Heart right ventricle (tissue), 16 donors: Measurements from ENCODE around the gene ZNF513. TPM values are rescaled to one million over a fixed set of nuclear protein-coding genes. Genes with fewer than 3 reads are reported as not detected.
"Not testable (repeated sequence)": the region's sequence is repeated elsewhere in the genome, so short reads cannot be mapped to it uniquely, and the experiment has no call there.

Experiments
- ATAC-seq, 8 donors: fragments of 200-7000 bp; cut with Tn5 transposase; one replicate each; pipeline ENCODE4 v1.9.1; 2020; ENCODE audit warnings: mild to moderate bottlenecking in 8 of 8, moderate library complexity in 8 of 8, moderate number of reproducible peaks in 1 of 8
- DNase-seq, 2 donors: peaks; one replicate each; pipeline ENCODE4 v3.0.0-alpha.2; 2020
- H3K27ac ChIP-seq, 10 donors: fragments of 200-600 bp; sonication (generic) in 2 of 10; one replicate each; pipeline versions ENCODE4 v1.5.0 to v1.8.0; 2020 to 2022; ENCODE audit warnings: mild to moderate bottlenecking in 3 of 10
- H3K27me3 ChIP-seq, 7 donors: fragments of 200-600 bp; one replicate each; pipeline ENCODE4 v1.8.0; 2021 to 2022; ENCODE audit warnings: mild to moderate bottlenecking in 2 of 7
- H3K36me3 ChIP-seq, 9 donors: fragments of 200-600 bp; sonication (generic) in 1 of 9; one replicate each; pipeline versions ENCODE4 v1.5.0 to v1.8.0; 2020 to 2022; ENCODE audit warnings: mild to moderate bottlenecking in 2 of 9
- H3K4me1 ChIP-seq, 9 donors: fragments of 200-600 bp; sonication (generic) in 1 of 9; one replicate each; pipeline versions ENCODE4 v1.5.0 to v1.8.0; 2020 to 2022; ENCODE audit warnings: mild to moderate bottlenecking in 4 of 9
- H3K4me3 ChIP-seq, 10 donors: fragments of 200-600 bp; sonication (generic) in 2 of 10; one replicate each; pipeline versions ENCODE4 v1.5.0 to v1.8.0; 2020 to 2022; ENCODE audit warnings: mild to moderate bottlenecking in 7 of 10, moderate library complexity in 2 of 10
- H3K9me3 ChIP-seq, 11 donors: fragments of 200-600 bp in 10 of 11; sonication (generic) in 2 of 11; one replicate each; pipeline versions ENCODE4 v1.5.0 to v1.8.0; 2013 to 2022; ENCODE audit warnings: mild to moderate bottlenecking in 2 of 11, control low read depth in 1 of 11, moderate library complexity in 1 of 11
- CTCF ChIP-seq, 9 donors: fragments of 200-600 bp; sonication (generic) in 2 of 9; IDR thresholded peaks; one replicate each; pipeline versions ENCODE4 v1.5.0 to v1.8.0; 2021 to 2022; ENCODE audit warnings: antibody characterized with exemption in 9 of 9, mild to moderate bottlenecking in 5 of 9, moderate library complexity in 1 of 9
- WGBS, 2 donors: extraction: QIAGEN DNeasy Blood & Tissue Kit; methylation state at CpG; one replicate each; pipeline ENCODE4 v1.1.7; 2013; ENCODE audit warnings: inconsistent platforms in 1 of 2; 5-methylcytosine and 5-hydroxymethylcytosine counted together
- intact Hi-C, 10 donors: fragments of 100-400 bp; cut with DNase I; formaldehyde crosslinking; loops; one replicate each; pipeline versions ENCODE4 v1.11.1 to v1.14.2; 2022
- polyA plus RNA-seq, 2 donors: library from polyadenylated mRNA; stranded (reverse); fragments of 200-250 nt; gene quantifications; one replicate each; pipeline ENCODE4 v1.2.3, GENCODE V29; 2013
- total RNA-seq, 10 donors: library from RNA; stranded (reverse); fragmentation: NEBNext Ultra II Directional in 3 of 10; extraction: Animal tissue kit (Norgen Biotek cat#: 25700) in 3 of 10; gene quantifications; one replicate each; pipeline versions ENCODE4 v1.2.1 to v1.2.4, GENCODE V29; 2021 to 2023
- donor health status: Arrhythmogenic right ventricular cardiomyopathy.
- donor health status: ischemic (EF 13 %, LVEDD 7.1; RV severe dilation, severe dysfunction).
- donor health status: healthy with polysubstance abuse.
- donor health status: DM: no; HTN: yes; CAD: no.
- donor health status: DM: no; HTN: no; CAD: no.
- donor health status: ischemic (EF 25% LVEDD 6.9; RV normal size, moderate dysfunction).
- donor health status: ischemic (EF 25% LVEDD 5.7; RV mildly dilated, moderate dysfunction).
- donor health status: healthy.
- donor health status: DM: yes; HTN: yes; CAD: no.
- donor health status: Ischemic cardiomyopathy.
- donor health status: ischemic (EF 35%, LVEDD 5.7; RV mildly dilated, moderate dysfunction).
- donor health status: nonischemic (EF 11% LVEDD 7.7; RV severe dilation, severe dysfunction).
- donor health status: DM: yes; HTN: yes; CAD: no.
- donor health status: PGD.
- donor health status: ischemic (EF 29% LVEDD 5.4; RV normal size, mild dysfunction).
- donor health status: nonischemic (EF 23%, LVEDD 6.1; RV moderate dilation, normal function).

Gene ZNF513
- total and polyA plus RNA-seq, 12 donors, result 4.5 to 15.4 (median 7.5) TPM

GRCh38 chr2:27353762-27354596, 26.6 kb downstream of the ZNF513 start:
- 75% methylated on average over 7 of the region's 7 CpGs for WGBS, 2 donors
- ATAC-seq, result no peak
- no peaks in the 10 kb centered on the region for H3K27me3 ChIP-seq
- no peak overlapping the region for H3K4me3 ChIP-seq
- H3K36me3 ChIP-seq, result peaks cover 0 to 12% (median 0%) of the 10 kb centered on the region in 9 donors
- DNase-seq, result no peak
- H3K27ac ChIP-seq, result no peak overlapping the region
- no peak for TF ChIP-seq CTCF (IDR thresholded peaks at IDR 0.05)
- H3K9me3 ChIP-seq, result no peaks in the 10 kb centered on the region
- intact Hi-C loops, result loop anchor here in 2 of 10 donors (5.0 to 10.0 kb wide), 2 partner anchors 139 to 222 kb away; partner anchors contain the start of genes ATRAID (in 1 of the 2), CAD (in 1 of the 2), PREB (in 1 of the 2) and SLC5A6 (in 1 of the 2)
- H3K4me1 ChIP-seq, result peaks cover 0 to 47% (median 37%) of the 10 kb centered on the region in 9 donors

GRCh38 chr2:27353386-27353761, 27.2 kb downstream of the ZNF513 start:
- H3K4me3 ChIP-seq, ATAC-seq, DNase-seq, H3K9me3 ChIP-seq, H3K27ac ChIP-seq, H3K27me3 ChIP-seq: not testable (repeated sequence)
- 94 to 98% methylated on average over 5 of the region's 5 CpGs for WGBS, 2 donors
- intact Hi-C loops, result loop anchor here in 2 of 10 donors (5.0 to 10.0 kb wide), 2 partner anchors 139 to 221 kb away; partner anchors contain the start of genes ATRAID (in 1 of the 2), CAD (in 1 of the 2), PREB (in 1 of the 2) and SLC5A6 (in 1 of the 2)
- Histone ChIP-seq H3K36me3 (peaks cover 0 to 12% (median 0%) of the 10 kb centered on the region in 9 donors), H3K4me1 (peaks cover 0 to 45% (median 36%) of the 10 kb centered on the region in 9 donors)

- TF ChIP-seq CTCF (IDR thresholded peaks at IDR 0.05), result no peak
- intact Hi-C loops, result loop anchor here in 2 of 10 donors (5.0 to 10.0 kb wide), 2 partner anchors 137 to 220 kb away; partner anchors contain the start of genes ATRAID (in 1 of the 2), CAD (in 1 of the 2), PREB (in 1 of the 2) and SLC5A6 (in 1 of the 2)
- Histone ChIP-seq H3K27me3 (no peaks in the 10 kb centered on the region), H3K9me3 (no peaks in the 10 kb centered on the region), H3K27ac (no peak overlapping the region), H3K36me3 (peaks cover 0 to 18% (median 0%) of the 10 kb centered on the region in 9 donors), H3K4me3 (no peak overlapping the region), H3K4me1 (peaks cover 0 to 34% (median 24%) of the 10 kb centered on the region in 9 donors)
- DNase-seq, result no peak
- ATAC-seq, result no peak
- 84 to 87% methylated on average over 6 of the region's 6 CpGs for WGBS, 2 donors
These were observed 28.5 kb downstream of the ZNF513 start for GRCh38 chr2:27351802-27352598.

GRCh38 chr2:27350106-27350693, 30.3 kb downstream of the ZNF513 start:
- no peak for DNase-seq
- 87% methylated on average over 7 of the region's 7 CpGs for WGBS, 2 donors
- H3K9me3 ChIP-seq, result no peaks in the 10 kb centered on the region
- peaks cover 0 to 25% (median 13%) of the 10 kb centered on the region in 9 donors for H3K4me1 ChIP-seq
- no peaks in the 10 kb centered on the region for H3K27me3 ChIP-seq
- no peak for ATAC-seq
- H3K36me3 ChIP-seq, result peaks cover 0 to 18% (median 0%) of the 10 kb centered on the region in 9 donors
- intact Hi-C loops, result loop anchor here in 2 of 10 donors (5.0 to 10.0 kb wide), 2 partner anchors 135 to 218 kb away; partner anchors contain the start of genes ATRAID (in 1 of the 2), CAD (in 1 of the 2), PREB (in 1 of the 2) and SLC5A6 (in 1 of the 2)
- H3K4me3 ChIP-seq, result no peak overlapping the region
- no peak overlapping the region for H3K27ac ChIP-seq
- no peak for TF ChIP-seq CTCF (IDR thresholded peaks at IDR 0.05)
